ENCODE results near the gene GLCCI1. TPM values are rescaled to one million over a fixed set of nuclear protein-coding genes. Genes with fewer than 3 reads are reported as not detected.
A peak's percentile ranks its signal among the peaks of the same experiment; 100 is the strongest.

GLCCI1 gene
- total and polyA plus RNA-seq, 2 donors: 20.4 to 29.0 TPM

GRCh38 chr7:8105449-8106095 is 137.0 kb downstream of the GLCCI1 start:
- WGBS: 72% methylated on average over 4 of the region's 4 CpGs
- no peaks in the 10 kb centered on the region for H3K27me3 ChIP-seq (ENCODE audit: control insufficient read depth in 2 of 2, insufficient read depth in 1 of 2, low read length in 1 of 2)
- H3K9me3 ChIP-seq (ENCODE audit: control insufficient read depth in 2 of 2, insufficient read depth in 1 of 2, low read length in 1 of 2): no peaks in the 10 kb centered on the region

GRCh38 chr7:8109196-8110022 is 140.8 kb downstream of the GLCCI1 start:
- H3K9me3 ChIP-seq (ENCODE audit: control insufficient read depth in 2 of 2, insufficient read depth in 1 of 2, low read length in 1 of 2): peaks cover 0 to 13% of the 10 kb centered on the region in 2 donors
- H3K36me3 ChIP-seq (ENCODE audit: control insufficient read depth in 2 of 2, insufficient read depth in 2 of 2, low read length in 1 of 2): no peaks in the 10 kb centered on the region
- 94% methylated on average over 4 of the region's 4 CpGs for WGBS
- no peak overlapping the region for H3K27ac ChIP-seq (ENCODE audit: low read depth in 1 of 2, low read length in 1 of 2)
- DNase-seq (ENCODE audit: low read depth in 6 of 9, low spot score in 9 of 9): no peak
- H3K4me3 ChIP-seq (ENCODE audit: low read length in 2 of 2): no peak overlapping the region
- no peaks in the 10 kb centered on the region for H3K27me3 ChIP-seq (ENCODE audit: control insufficient read depth in 2 of 2, insufficient read depth in 1 of 2, low read length in 1 of 2)
- H3K4me1 ChIP-seq (ENCODE audit: control insufficient read depth in 2 of 2, insufficient read depth in 2 of 2, low read length in 2 of 2): peaks cover 5 to 17% of the 10 kb centered on the region in 2 donors

More at GRCh38 chr7:8105449-8106095, 137.0 kb downstream of the GLCCI1 start:
- no peak overlapping the region for H3K4me3 ChIP-seq (ENCODE audit: low read length in 2 of 2)
- no peaks in the 10 kb centered on the region for H3K36me3 ChIP-seq (ENCODE audit: control insufficient read depth in 2 of 2, insufficient read depth in 2 of 2, low read length in 1 of 2)
- DNase-seq (ENCODE audit: low read depth in 6 of 9, low spot score in 9 of 9): no peak
- H3K4me1 ChIP-seq (ENCODE audit: control insufficient read depth in 2 of 2, insufficient read depth in 2 of 2, low read length in 2 of 2): peaks cover 0 to 5% of the 10 kb centered on the region in 2 donors
- no peak overlapping the region for H3K27ac ChIP-seq (ENCODE audit: low read depth in 1 of 2, low read length in 1 of 2)

GRCh38 chr7:8111282-8111960 is 142.8 kb downstream of the GLCCI1 start:
- Histone ChIP-seq H3K36me3 (ENCODE audit: control insufficient read depth in 2 of 2, insufficient read depth in 2 of 2, low read length in 1 of 2) (no peaks in the 10 kb centered on the region), H3K4me3 (ENCODE audit: low read length in 2 of 2) (no peak overlapping the region), H3K27me3 (ENCODE audit: control insufficient read depth in 2 of 2, insufficient read depth in 1 of 2, low read length in 1 of 2) (no peaks in the 10 kb centered on the region), H3K27ac (ENCODE audit: low read depth in 1 of 2, low read length in 1 of 2) (no peak overlapping the region), H3K4me1 (ENCODE audit: control insufficient read depth in 2 of 2, insufficient read depth in 2 of 2, low read length in 2 of 2) (peaks cover 22 to 30% of the 10 kb centered on the region in 2 donors), H3K9me3 (ENCODE audit: control insufficient read depth in 2 of 2, insufficient read depth in 1 of 2, low read length in 1 of 2) (peaks cover 0 to 14% of the 10 kb centered on the region in 2 donors)
- DNase-seq (ENCODE audit: low read depth in 6 of 9, low spot score in 9 of 9): no peak
- WGBS: 96% methylated on average over 11 of the region's 11 CpGs

- 97% methylated on average over 2 of the region's 2 CpGs for WGBS
- no peaks in the 10 kb centered on the region for H3K27me3 ChIP-seq (ENCODE audit: control insufficient read depth in 2 of 2, insufficient read depth in 1 of 2, low read length in 1 of 2)
- peaks cover 22 to 30% of the 10 kb centered on the region in 2 donors for H3K4me1 ChIP-seq (ENCODE audit: control insufficient read depth in 2 of 2, insufficient read depth in 2 of 2, low read length in 2 of 2)
- no peak for DNase-seq (ENCODE audit: low read depth in 6 of 9, low spot score in 9 of 9)
- no peak overlapping the region for H3K4me3 ChIP-seq (ENCODE audit: low read length in 2 of 2)
- H3K36me3 ChIP-seq (ENCODE audit: control insufficient read depth in 2 of 2, insufficient read depth in 2 of 2, low read length in 1 of 2): no peaks in the 10 kb centered on the region
- no peak overlapping the region for H3K27ac ChIP-seq (ENCODE audit: low read depth in 1 of 2, low read length in 1 of 2)
- H3K9me3 ChIP-seq (ENCODE audit: control insufficient read depth in 2 of 2, insufficient read depth in 1 of 2, low read length in 1 of 2): peaks cover 0 to 14% of the 10 kb centered on the region in 2 donors
Observed at GRCh38 chr7:8112685-8113084, 144.1 kb downstream of the GLCCI1 start.

GRCh38 chr7:8113184-8113583 is 144.6 kb downstream of the GLCCI1 start:
- Histone ChIP-seq H3K27ac (ENCODE audit: low read depth in 1 of 2, low read length in 1 of 2) (no peak overlapping the region), H3K4me3 (ENCODE audit: low read length in 2 of 2) (no peak overlapping the region), H3K27me3 (ENCODE audit: control insufficient read depth in 2 of 2, insufficient read depth in 1 of 2, low read length in 1 of 2) (no peaks in the 10 kb centered on the region), H3K9me3 (ENCODE audit: control insufficient read depth in 2 of 2, insufficient read depth in 1 of 2, low read length in 1 of 2) (peaks cover 0 to 14% of the 10 kb centered on the region in 2 donors), H3K4me1 (ENCODE audit: control insufficient read depth in 2 of 2, insufficient read depth in 2 of 2, low read length in 2 of 2) (peaks cover 22 to 30% of the 10 kb centered on the region in 2 donors), H3K36me3 (ENCODE audit: control insufficient read depth in 2 of 2, insufficient read depth in 2 of 2, low read length in 1 of 2) (no peaks in the 10 kb centered on the region)
- 96% methylated on average over 3 of the region's 3 CpGs for WGBS
- no peak for DNase-seq (ENCODE audit: low read depth in 6 of 9, low spot score in 9 of 9)

- Histone ChIP-seq H3K27me3 (ENCODE audit: control insufficient read depth in 2 of 2, insufficient read depth in 1 of 2, low read length in 1 of 2) (no peaks in the 10 kb centered on the region), H3K27ac (ENCODE audit: low read depth in 1 of 2, low read length in 1 of 2) (no peak overlapping the region), H3K9me3 (ENCODE audit: control insufficient read depth in 2 of 2, insufficient read depth in 1 of 2, low read length in 1 of 2) (peaks cover 0 to 14% of the 10 kb centered on the region in 2 donors), H3K36me3 (ENCODE audit: control insufficient read depth in 2 of 2, insufficient read depth in 2 of 2, low read length in 1 of 2) (no peaks in the 10 kb centered on the region), H3K4me3 (ENCODE audit: low read length in 2 of 2) (no peak overlapping the region), H3K4me1 (ENCODE audit: control insufficient read depth in 2 of 2, insufficient read depth in 2 of 2, low read length in 2 of 2) (peaks cover 22 to 37% of the 10 kb centered on the region in 2 donors)
- 95% methylated on average over 4 of the region's 4 CpGs for WGBS
- no peak for DNase-seq (ENCODE audit: low read depth in 6 of 9, low spot score in 9 of 9)
Observed at GRCh38 chr7:8114175-8114574, 145.6 kb downstream of the GLCCI1 start.

GRCh38 chr7:8115547-8116402 is 147.2 kb downstream of the GLCCI1 start:
- no peak overlapping the region for H3K4me3 ChIP-seq (ENCODE audit: low read length in 2 of 2)
- H3K27me3 ChIP-seq (ENCODE audit: control insufficient read depth in 2 of 2, insufficient read depth in 1 of 2, low read length in 1 of 2): no peaks in the 10 kb centered on the region
- no peaks in the 10 kb centered on the region for H3K36me3 ChIP-seq (ENCODE audit: control insufficient read depth in 2 of 2, insufficient read depth in 2 of 2, low read length in 1 of 2)
- DNase-seq (ENCODE audit: low read depth in 6 of 9, low spot score in 9 of 9): peak in 4 of 9 donors; percentile 38 to 68 (median 46)
- H3K9me3 ChIP-seq (ENCODE audit: control insufficient read depth in 2 of 2, insufficient read depth in 1 of 2, low read length in 1 of 2): peaks cover 0 to 14% of the 10 kb centered on the region in 2 donors
- 69% methylated on average over 3 of the region's 3 CpGs for WGBS
- peaks cover 22 to 37% of the 10 kb centered on the region in 2 donors for H3K4me1 ChIP-seq (ENCODE audit: control insufficient read depth in 2 of 2, insufficient read depth in 2 of 2, low read length in 2 of 2)
- H3K27ac ChIP-seq (ENCODE audit: low read depth in 1 of 2, low read length in 1 of 2): peak overlapping the region; percentile 56 to 81

GRCh38 chr7:8117195-8117594 is 148.6 kb downstream of the GLCCI1 start:
- Histone ChIP-seq H3K27ac (ENCODE audit: low read depth in 1 of 2, low read length in 1 of 2) (no peak overlapping the region), H3K4me1 (ENCODE audit: control insufficient read depth in 2 of 2, insufficient read depth in 2 of 2, low read length in 2 of 2) (peaks cover 27 to 36% of the 10 kb centered on the region in 2 donors), H3K9me3 (ENCODE audit: control insufficient read depth in 2 of 2, insufficient read depth in 1 of 2, low read length in 1 of 2) (peaks cover 0 to 14% of the 10 kb centered on the region in 2 donors), H3K4me3 (ENCODE audit: low read length in 2 of 2) (no peak overlapping the region), H3K36me3 (ENCODE audit: control insufficient read depth in 2 of 2, insufficient read depth in 2 of 2, low read length in 1 of 2) (no peaks in the 10 kb centered on the region), H3K27me3 (ENCODE audit: control insufficient read depth in 2 of 2, insufficient read depth in 1 of 2, low read length in 1 of 2) (no peaks in the 10 kb centered on the region)
- no peak for DNase-seq (ENCODE audit: low read depth in 6 of 9, low spot score in 9 of 9)
- WGBS: 99% methylated on average over 2 of the region's 2 CpGs

Measured in thymus (tissue), 11 donors.